Putamen (tissue), 1 donor: ENCODE results near the gene CLNS1A.
"Not testable (repeated sequence)": the region's sequence is repeated elsewhere in the genome, so short reads cannot be mapped to it uniquely, and the experiment has no call there.

ENCODE experiments used
- DNase-seq: peaks from one replicate; pipeline ENCODE4 v3.0.0-alpha.2; 2016; ENCODE audit warnings: low spot score

The CLNS1A gene

GRCh38 chr11:77637345-77638165 is at the start of gene CLNS1A:
TSS of gene CLNS1A (minus strand) at chr11:77637794. CDS start at chr11:77637714, 80 bp downstream.
- peak; percentile 93 for DNase-seq

DNA sequence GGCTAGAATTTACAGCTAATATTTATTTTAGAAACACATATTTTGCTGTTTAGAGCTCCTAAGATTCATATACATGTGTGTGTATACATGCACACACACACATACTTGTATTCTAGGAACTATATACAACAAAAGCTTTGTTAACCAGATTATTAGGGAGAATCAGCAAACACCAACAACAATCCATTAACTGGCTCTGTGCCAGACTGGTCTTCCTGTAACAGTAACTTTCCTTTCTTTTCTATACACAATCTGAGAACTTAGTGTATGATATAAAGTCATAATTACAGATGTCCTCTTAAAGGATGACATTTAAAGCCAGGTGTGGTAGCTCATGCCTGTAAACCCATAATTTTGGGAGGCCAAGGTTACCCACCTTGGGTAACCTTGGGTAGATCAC is 49.5 kb upstream of the CLNS1A start:
- no peak for DNase-seq

DNA sequence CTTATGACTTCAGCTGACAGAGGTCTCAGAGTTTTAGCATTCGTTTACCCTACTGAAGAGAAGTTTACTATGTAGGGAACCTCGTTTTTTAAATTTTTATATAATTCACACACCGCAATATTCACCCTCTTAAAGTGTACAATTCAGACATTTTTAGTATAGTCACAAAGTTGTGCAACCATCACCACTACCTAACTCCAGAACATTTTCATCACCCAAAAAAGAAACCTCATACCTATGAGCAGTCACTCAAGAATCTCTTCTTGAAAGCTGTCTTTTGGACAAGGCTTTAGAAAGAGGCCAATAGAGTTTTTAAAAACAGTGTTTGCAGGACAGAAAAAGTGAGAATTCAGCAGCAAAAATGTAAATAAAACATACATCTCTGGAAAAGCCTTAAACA is 39.5 kb upstream of the CLNS1A start:
- no peak for DNase-seq

GRCh38 chr11:77672264-77672663 is 34.7 kb upstream of the CLNS1A start:
- DNase-seq: no peak

DNA sequence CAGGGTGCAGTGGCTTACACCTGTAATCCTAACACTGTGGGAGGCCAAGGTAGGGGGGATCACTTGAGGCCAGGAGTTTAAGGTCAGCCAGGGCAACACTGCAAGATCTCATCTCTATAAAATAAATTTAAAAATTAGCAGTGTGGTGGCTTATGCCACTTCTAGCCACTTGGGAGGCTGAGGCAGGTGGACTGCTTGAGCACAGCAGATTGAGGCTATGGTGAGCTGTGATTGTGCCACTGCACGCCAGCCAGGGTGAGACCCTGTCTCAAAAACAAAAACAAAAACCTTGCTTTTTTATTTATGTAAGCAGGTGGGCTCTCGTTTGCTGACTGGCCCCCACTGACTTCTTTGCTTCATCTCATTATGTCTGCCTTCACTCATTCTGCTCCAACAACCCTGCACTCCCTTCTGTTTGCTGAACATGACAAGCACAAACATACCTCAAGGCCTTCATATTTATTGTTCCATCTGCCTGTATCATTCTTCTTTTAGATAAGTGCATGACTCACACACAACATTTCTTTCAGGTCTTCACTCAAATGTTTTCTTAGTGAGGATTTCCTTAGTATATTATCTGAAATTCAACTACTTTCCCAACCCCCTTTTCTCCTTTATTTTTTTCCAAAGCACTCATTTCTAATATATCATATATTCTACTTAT is 32.4 kb upstream of the CLNS1A start:
- no peak for DNase-seq

GRCh38 chr11:77668760-77669159 is 31.2 kb upstream of the CLNS1A start:
- DNase-seq: no peak

DNA sequence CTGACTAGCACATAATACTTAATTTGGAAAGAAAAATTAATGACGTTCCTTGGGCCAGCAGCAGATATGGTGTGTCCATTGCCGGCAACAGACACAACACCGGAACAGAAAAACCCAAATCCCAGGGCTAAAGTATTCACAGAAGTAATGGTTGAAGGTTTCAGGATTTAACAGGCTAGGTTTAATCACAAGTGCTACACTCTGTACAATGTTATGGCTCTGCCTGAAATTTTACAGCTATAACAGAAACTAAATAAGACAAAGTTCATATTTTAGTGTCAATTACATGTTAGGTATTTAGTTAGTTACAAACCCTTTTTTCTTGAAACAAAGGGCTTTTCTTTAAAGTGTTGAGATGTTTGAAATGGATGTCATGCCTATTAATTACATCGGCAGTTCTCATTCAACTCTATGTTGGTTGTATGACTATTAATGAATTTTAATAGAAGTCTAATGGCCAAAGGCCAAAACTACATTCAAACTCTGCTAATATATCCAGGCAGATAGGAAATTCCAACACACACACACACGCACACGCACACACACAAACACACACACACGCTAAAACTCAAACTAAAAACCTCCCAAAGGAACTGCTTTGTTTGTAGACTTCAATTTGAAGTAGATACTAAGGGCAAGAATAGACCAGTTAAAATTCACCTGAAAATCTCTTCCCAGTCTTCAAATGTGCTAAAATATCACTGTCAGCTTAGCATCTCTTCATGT is 27.8 kb upstream of the CLNS1A start:
- no peak for DNase-seq

GRCh38 chr11:77661670-77662069 is 24.1 kb upstream of the CLNS1A start:
- DNase-seq: no peak

DNA sequence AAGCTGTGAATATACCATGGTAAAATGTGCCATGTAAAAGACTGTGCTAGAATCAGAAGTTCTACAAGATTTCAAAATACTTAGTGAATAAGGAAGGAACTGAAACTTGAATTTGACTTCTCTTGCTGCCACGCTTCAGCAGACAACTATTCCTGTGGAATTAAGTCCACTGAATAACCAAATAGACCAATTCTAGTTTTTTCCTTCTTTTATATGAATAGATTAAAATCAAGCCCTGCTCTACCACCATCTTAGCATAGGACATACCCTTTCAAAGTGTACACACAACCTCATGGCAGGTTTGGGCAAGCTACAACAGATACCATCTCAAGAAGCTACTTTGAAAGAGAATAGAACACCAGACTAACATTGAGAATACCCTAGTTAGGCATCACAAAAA is 23.4 kb upstream of the CLNS1A start:
- DNase-seq: no peak

DNA sequence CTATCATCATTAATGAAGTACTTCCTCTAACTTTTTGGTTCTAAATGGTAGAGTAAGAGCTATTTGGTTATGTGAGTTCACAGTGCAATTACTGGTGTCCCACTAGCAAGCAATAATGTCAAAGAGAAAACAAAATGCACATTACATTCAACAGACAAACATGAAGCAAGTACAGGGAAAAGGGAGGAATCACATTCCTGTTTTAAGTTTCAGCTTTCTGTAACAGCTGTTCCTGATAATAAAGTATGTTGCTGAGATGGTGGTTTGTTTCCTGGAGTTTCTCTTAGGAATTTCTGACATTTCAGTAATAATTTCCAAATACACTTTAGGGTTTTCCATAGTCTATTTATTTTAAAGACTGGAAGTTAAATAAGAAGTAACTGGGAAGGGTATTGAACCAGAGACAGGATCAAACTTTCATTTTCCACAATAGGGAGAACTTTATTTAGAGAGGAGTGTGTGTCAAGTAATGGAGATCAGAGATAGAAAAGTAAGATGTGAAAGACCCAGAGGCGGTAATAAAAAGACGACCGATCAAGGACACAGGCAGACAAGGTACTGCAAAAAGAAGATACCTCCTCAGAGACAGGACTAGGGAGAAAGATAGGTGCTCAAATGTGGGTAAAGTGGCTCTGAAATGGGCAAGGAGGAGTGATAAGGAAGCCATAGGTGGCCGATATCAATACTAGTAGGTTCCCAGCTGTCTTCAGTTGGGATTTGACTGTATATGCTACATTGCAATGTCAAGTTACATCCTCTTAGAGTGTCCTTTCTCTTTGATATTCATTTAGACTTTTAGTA is 20.8 kb upstream of the CLNS1A start:
- DNase-seq: no peak

DNA sequence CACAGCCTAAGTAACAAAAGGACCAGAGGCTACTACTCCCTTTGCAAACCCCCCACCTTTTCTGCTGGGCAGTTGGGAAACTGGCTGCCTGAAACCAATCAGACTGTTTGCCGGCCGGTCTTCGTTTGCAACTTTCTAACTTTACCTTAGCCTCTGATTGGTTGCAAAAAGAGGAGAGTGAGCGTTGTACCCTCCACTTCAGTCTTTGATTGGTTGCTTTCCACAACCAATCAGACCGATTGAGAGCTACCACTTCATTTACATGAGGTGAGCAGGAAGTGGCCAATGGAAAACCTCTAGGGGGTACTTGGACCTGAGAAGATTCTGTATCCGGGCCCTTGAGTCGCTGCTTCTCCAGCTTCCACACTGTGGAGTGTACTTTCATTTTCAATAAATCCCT is 18.8 kb upstream of the CLNS1A start:
- no peak for DNase-seq

GRCh38 chr11:77654770-77655434 is 17.3 kb upstream of the CLNS1A start:
- DNase-seq: no peak

DNA sequence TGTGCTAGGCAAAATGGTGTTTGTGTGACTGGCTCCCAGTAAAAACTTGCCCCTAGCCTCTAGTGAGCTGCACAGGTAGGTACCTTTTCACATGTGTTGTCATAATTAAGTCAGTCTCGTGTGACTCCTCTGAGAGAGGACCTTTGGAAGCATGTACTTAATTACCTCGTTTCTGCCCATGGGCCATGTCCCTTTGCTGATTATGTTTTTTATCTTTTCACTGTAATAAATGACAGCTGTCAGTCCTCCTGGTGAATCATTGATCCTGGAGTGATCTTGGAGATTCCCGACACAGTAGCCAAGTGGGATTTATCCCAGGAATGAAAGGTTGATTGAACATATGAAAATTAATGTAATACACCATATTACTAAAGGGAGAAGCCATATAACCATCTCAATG is 12.5 kb upstream of the CLNS1A start:
- no peak for DNase-seq

DNA sequence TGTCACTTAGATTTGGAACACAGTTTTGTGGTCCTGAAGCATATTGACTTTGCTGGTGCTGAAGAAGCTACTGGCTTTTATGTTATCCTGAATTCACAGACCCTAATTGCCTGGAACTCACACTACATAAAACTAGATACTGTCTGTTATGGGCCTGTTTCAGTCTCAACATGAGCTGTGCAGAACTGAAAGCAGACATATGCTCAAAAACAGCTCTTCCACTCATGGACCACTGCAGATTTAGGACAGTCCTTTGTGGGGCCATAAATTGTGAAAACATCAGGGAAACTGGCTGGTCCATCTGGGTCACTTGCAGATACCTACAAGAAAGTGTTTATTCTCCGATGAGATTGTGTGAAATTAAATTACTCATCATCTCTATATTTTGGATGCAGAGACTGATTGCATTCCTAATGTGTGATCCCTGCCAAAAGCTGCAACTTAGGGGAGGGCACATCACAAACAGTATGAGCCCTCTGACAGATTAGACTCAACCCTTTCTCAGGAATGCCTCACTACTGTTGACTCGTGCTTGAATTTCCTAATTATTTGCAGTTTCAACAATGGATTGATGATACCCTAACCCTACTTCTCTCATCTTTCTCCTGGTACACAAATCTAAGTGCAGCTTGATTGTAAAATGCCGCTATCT is 10.2 kb upstream of the CLNS1A start:
- no peak for DNase-seq

DNA sequence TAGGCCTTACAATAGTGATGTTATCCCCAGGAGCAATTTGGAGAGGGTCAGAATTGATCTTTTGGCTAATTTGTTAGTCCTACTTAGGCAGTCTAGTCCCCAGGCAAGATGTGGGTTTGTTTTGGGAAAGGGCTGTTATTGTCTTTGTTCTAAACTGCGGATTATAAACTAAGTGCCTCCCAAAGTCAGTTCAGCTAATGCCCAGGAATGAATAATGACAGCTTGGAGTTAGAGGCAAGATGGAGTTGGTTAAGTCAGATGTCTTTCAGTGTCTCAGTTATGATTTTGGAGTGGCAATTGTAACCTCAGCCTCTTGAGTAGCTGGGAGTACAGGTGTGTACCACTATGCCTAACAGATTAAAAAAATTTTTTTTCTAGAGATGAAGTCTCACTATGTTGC is 7.3 kb upstream of the CLNS1A start:
- no peak for DNase-seq

DNA sequence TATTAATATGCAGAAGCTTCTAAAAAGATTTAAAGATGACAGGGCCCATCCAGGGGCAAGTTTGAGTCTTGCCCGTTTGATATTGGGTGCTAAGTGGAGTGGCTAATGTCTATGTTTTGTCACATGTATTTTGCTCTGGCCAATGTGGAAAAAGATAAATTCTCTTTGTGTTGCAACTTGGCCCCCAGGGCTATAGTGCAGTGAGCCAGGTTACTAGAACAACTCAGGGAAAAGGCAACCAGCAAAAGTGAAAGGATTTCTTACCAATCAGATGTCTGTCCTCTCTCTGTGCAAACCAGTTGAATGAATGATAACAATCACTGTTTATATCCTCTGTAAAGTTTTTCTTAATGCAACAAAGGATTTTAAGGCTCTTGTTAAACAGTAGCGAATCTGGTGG is 4.6 kb upstream of the CLNS1A start:
- DNase-seq: no peak

DNA sequence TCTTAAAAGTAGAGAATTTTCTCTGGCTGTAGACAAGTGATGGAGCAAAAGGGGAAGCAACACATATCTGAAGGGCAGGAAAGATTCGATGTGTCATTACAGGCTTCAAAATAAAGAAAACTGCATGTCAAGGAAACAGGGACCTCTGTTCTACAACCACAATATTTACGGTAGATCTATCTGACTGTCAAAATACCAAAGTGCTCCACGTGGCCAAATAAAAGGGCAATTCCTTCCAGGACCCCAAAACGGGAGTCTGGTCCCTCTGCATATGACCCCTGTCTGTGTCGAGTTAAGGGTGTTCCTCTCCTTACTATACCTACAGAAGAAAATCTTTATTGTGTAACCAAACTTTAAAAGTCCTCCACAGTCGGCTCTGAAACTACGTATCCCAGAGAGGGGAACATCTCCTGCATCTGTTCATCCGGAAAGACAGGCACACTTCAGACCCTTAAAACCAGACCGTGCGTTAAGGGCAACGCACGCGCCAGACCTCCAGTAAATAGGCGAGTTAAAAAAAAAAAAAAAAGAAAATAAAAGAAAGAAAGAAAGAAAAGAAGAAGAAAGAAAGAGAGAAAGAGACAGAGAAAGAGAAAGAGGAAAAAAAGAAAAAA is 756 bp downstream of the CLNS1A start:
- no peak for DNase-seq

- not testable (repeated sequence) for DNase-seq
These were observed 3.7 kb downstream of the CLNS1A start for GRCh38 chr11:77633926-77634325.

GRCh38 chr11:77630157-77630710 is 7.4 kb downstream of the CLNS1A start:
- no peak for DNase-seq

DNA sequence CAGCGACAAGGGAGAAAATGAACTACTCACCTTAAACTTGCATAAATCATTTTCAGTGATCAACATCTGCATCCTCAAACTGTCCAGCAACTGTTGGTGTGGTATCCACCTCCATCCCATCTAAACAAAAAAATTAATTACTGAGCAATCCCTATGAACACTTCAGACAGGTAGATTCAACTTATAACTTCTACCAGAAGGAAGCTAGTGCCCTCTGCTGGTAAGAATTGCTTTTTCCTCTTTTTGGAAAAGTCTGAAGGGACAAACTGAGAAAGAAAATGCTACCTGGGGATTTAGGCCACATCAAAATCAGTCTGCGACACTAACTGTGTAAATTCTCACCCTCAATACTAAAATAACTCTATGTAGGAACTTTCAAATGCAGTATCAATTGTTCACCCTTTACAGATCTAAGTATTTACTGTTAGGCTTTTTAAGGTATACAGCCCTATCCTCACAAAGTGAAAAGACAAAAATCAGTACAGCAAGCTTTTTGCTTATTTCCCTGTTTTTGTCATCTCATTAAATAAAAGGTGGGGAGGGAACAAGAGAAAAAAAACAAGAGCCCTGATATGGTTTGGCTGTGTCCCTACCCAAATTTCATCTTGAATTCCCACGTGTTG is 17.9 kb downstream of the CLNS1A start:
- peak; percentile 38 for DNase-seq
